Left ventricle myocardium superior (tissue), 1 donor: ENCODE measurements around the gene GALNT9. TPM values are rescaled to one million over a fixed set of nuclear protein-coding genes. Genes with fewer than 3 reads are reported as not detected.

Experiments used
- ATAC-seq: fragments of 200-7000 bp; cut with Tn5 transposase; one replicate; pipeline ENCODE4 v1.9.1; 2020; ENCODE audit warnings: mild to moderate bottlenecking, moderate library complexity
- DNase-seq: peaks from one replicate; pipeline ENCODE4 v3.0.0-alpha.2; 2020
- intact Hi-C: fragments of 100-400 bp; cut with micrococcal nuclease; formaldehyde crosslinking; loops from one replicate; pipeline ENCODE4 v1.11.0; 2022
- total RNA-seq: library from RNA; stranded (reverse); fragmentation: NEBNext Ultra II Directional; extraction: Animal tissue kit (Norgen Biotek cat#: 25700); gene quantifications from one replicate; pipeline ENCODE4 v1.2.1, GENCODE V29; 2021
- donor health status: DM: no; HTN: yes; CAD: no; lungs with severe emphysema.

The GALNT9 gene
- total RNA-seq, 1 donor from 2014 or later, result 1.6 TPM

DNA sequence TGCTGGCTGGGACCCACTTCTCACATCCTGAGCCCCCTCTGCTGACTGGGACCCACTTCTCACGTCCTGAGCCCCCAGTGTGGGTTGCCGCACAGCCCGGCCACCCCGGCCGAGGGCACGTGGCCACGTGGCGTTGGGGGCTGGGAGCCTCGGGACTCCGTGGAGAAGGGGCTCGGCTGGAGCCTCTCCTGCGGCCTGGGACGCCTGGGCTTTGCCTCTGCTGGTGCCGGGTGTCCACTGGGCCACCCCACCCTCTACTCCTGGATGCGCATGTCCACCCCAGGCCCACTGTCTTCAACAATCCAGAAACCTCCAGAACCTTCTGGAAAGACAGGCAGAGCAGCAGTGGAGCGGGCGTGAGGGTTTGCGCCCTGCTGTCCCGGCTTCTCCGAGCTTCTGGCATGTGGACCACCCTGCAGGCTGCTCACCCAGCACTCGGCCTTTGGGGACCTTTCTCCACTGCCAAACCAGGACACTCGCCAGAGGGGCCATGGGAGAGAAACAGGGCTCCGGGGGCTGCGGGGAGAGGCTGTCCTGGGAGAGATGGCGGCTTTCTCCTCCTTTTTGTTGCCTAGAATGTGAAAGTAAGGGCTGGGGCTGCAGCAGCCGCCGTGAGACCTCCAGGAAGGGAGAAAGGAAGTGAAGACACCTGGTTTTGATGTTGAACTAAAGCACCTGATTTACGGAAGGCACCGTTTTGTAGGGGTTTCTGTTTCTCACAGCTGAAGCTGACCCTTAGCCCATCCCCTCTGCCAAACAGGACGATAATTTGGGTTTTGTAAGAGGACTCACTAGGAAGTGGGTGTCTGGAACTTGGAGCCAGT, 155.2 kb downstream of the GALNT9 start:
- ATAC-seq (no peak), DNase-seq (no peak)
- intact Hi-C loops, result no loop called here

DNA sequence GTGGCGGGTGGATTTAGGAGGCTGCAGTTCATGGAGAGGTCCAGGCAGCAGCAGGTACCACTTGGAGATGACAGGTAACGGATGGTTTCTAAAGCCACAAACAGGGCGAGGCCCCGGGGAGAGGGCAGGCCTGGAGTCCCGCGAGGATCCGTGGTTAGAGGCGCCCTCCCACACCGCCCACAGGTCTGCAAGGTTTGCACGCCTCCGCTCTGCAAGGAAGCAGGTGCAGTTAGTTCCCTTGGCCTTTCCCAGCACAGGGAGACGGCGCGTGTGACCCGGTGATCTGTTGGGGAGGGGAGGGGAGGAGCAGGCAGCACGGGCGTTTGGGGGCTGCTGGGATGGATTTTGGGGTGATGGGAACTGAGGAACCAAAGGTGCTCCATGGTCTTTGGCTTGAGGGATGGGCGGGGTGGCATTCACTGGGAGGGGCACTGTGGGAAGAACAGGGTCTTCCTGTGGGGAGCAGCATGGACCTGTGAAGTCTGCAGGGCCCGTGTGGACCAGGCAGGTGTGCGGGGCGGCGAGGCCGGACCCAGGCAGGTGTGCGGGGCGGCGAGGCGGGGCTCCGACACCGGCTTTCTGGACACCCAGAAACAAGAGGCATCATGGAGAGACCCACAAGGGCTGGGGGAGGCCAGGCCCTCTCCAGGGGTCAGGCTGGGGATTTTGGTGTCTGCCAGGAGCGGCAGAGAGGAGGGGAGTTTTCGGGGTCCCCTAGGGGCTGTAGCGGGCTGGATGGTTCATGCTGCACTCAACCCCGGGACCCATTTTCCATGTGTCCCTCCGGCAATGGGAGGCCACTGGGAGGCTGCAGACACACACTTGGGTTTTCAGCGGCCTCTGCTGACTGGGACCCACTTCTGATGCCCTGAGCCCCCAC, 156.0 kb downstream of the GALNT9 start:
- ATAC-seq, result no peak
- DNase-seq, result peak; percentile 21
- intact Hi-C loops, result no loop called here

DNA sequence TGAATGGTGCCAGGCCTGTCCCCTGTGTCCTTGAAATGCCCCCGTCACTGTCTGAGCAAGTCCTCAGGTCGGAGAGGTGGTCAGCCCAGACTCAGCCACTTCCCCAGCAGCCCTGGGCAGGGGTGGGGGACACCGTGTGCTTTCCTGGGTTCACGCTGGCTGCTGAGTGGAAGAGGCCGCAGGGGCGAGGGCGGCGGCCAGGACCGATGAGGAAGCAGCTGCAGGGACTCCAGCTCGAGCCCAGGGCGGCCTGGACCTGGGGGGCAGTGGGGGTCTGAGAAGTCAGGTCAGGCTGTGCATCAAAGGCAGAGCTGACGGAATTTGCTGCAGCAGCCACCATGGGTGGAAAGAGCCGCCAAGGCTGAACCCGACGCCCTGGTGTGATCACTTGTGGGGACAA, 156.8 kb downstream of the GALNT9 start:
- ATAC-seq, result no peak
- no peak for DNase-seq
- intact Hi-C loops, result no loop called here

DNA sequence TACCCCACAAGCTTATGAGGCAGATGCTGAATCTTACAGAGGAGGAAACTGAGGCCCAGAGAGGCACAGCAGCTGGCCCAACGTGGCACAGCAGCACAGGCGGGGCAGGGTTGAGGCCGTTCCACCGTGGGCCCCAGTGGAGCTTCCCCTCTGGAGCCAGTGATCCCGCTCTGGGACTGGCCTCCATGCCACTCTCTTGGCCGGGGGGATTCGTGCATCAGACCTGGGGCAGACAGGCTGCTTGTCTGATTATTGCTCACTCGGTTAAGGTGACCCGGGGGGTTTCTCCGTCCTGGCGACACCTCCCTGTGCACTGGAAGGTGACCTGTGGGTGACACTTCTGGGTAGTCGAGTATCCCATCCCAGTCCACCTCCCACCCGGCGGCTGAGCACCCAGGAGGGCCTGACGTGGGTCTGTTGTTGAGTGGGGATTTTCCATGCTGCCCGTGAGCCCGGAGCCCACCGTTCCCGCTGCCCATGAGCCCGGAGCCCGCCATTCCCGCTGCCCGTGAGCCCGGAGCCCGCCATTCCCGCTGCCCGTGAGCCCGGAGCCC, 157.3 kb downstream of the GALNT9 start:
- DNase-seq, result no peak
- no peak for ATAC-seq
- intact Hi-C loops, result no loop called here

DNA sequence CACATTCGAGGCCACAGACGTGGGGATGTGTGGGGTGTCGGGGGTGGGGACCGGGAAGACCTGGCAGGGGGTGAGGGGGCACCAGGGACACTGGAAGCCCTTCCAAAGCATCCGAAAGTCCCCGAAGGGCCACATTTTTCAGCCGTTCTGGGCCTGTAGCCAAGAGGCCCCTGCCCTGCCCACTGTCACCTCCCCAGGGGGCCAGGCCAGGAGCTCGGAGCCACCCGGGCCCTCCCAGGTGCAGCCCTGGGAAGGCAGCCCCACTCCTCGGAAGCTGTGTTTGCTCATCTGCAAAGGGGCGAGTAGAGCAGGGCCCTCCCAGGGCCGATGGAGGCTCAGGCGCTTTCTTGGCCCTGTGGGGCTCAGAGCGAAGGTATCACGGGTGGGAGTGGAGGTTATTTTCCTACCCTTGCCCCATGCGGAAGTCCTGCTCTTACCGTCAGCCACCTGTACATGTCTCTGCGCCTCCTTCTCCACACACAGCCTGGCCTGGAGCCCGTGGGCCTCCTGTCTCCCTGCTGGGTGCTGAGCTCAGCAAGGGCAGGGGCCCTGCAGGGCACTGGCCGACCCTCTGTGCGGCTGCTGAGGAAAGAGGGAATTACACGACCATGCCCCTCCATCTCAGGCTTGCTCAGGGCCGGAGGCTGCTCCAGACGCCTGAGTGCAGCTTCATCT, 158.0 kb downstream of the GALNT9 start:
- no peak for ATAC-seq
- intact Hi-C loops, result no loop called here
- no peak for DNase-seq

DNA sequence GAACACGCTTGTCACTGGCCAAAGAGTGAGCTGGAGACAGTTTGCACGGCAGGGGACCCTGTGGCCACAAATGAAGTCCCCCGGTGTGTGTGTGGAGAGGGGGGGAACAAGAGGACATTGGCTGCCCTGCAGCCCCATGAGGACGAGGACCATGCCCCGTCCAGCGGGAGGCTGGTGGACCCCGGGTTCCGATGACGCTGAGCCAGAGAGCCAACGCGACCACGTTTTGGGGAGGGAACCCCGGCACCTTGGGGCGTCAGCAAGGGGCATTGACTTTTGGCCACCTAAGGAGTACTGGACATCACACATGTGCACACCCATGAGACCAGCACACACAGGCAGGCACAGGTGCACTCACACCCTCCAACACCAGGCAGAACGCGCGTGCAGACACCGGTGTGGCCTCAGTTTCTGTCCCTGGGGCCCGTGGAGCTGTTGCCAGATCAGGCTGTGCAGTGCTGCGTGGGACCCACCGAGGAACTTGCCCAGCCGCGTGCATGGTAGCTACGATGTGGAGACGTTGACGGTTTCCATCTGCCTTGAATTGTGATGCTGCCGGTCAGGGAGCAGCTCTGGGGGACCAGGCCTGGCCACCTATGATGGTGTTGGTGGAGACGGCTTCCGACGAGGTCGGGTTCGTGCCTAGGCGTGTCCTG, 158.6 kb downstream of the GALNT9 start:
- intact Hi-C loops, result no loop called here
- no peak for ATAC-seq
- peak; percentile 21 for DNase-seq

DNA sequence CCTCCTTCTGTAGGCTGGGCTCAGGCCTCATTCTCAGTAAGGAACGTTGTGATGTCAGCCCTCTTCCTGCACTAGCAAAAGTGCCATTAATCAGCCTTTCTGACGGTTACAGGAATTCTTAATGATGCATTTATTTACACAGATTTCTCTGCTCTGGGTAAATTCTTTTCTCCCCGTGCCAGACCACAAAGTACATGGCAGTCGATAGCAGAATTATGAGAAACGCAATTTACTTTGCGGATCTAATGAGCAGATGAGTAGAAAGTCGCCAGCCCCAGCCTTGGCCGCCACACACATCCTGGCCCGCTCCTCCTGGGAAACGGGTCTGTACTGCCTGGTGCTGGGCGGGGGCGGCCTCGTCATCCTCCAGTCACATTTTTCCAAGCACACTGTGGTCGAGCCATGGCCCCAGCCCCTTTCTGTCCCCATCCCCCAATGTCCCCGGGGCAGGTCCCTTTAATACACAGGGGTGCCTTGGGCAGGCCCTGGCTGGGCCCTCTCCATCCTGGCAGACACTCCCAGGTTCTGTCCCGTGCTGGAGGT, 159.2 kb downstream of the GALNT9 start:
- DNase-seq (peak; percentile 9), ATAC-seq (no peak)
- intact Hi-C loops, result no loop called here

DNA sequence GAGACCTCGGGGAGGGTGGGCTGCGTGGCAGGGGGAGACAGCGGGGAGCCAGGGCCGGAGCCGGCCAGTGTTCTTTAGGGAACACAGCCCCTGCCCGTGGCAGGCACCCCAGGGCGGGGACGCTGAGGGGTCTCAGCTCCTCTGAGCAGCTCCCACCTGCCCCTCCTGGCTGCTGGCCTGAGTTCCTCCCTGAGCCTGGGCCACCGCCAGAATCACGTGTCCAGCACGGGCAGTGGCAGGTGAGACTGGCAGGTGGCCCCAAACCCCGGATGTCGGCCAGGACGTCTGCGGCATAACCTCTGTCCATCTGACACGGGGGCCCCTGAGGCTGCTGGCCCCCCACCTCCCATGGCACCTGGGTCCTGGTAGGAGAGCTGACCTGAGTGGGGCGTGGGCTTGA, 160.0 kb downstream of the GALNT9 start:
- DNase-seq (peak; percentile 18), ATAC-seq (no peak)
- intact Hi-C loops, result no loop called here

DNA sequence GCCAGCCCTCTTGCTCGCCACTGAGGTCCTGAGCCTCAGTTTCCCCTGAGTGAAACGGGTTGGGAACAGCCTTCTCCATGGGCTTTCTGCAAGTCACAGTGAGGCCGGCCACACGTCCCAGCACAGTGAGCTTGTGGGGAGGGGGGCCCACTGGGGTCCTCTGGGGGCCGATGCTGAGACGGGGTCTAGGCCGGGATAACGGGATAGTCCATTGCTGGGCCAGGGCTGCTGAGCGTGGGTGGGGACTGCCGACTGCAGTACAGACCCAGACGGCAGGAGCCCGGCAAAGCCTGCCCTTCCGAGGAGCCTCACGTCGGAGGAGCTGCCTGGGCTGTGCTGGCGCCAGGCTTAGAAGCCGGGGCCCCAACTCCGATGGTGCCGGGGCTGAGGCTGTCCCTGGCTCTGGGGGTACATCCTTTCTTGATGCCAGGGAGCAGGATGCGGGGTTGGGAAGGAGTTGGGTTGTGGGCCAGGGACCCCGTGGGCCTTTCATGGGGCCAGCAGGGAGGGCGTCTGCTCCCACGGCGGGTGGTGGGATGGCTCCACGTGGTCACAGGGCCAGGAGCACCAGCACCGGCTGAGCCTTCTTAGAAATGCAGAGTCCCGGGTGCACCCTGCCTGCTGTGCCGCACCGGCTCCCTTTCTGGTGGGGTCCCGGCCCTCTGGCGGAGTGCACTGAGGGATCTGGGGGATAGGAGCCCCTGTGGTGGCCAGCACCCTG, 160.9 kb downstream of the GALNT9 start:
- intact Hi-C loops, result no loop called here
- no peak for ATAC-seq
- peak; percentile 22 for DNase-seq

DNA sequence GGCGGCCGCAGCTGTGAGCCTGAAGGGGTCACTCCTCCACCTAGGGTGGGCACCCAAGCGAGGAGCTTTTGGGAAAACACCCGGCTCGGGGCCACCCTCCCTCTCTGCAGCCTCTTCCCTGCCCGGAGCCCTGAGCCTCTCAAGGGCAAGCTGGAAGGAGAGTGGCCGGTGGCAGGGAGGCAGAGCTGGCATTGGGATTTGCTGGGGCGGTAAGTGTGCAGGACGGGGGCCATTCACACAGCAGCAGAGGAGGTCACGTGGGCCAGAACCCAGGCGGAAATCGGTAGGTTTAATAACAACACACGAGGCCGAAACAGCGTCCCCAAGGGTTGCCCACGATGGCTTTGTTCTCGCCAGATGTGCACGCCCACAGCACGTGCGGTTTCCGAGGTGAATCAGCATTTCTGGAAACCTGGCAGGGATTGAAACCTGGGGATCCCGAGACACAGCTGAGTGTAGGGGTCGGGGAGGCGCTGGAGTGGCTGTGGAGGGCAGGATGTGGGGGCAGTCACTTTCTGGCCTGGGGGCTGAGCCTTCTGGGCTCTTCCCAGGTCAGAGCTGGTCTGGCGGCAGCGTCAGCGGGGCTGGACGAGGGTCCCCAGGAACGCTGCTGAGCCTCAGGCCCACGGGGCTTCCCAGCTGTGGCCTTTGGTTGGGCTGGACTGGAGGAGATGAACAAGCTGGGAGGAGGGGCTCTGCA, 161.6 kb downstream of the GALNT9 start:
- intact Hi-C loops, result no loop called here
- no peak for ATAC-seq
- no peak for DNase-seq

DNA sequence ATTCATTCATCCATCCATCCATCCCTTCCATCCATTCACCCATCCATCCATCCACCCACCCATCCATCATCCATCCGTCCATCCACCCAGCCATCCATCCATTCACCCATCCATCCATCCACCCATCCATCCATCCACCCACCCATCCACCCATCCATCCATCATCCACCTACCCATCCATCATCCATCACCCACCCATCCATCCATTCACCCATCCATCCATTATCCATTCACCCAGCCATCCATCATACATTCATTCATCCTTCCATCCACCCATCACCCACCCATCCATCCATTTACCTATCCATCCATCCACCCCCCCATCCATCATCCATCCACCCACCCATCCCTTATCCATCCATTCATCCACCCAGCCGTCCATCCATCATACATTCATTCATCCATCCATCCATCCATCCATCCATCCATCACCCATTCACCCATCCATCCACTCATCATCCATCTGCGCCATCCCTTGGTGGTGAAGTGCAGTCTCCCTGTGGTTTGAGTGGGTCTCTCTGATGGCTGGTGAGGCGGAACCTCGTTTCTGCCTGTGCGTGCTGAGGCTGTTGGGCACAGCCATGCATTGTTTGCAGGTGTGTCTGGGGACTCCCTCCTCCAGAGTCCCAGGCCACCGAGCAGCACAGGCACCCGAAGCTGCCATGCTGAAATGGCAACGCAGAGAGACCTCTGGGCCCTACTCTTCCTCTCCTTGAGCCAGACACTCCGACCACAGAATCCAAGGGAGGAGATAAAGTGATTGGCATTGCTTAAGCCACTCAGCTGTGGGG, 162.4 kb downstream of the GALNT9 start:
- intact Hi-C loops, result no loop called here
- DNase-seq (no peak), ATAC-seq (no peak)

DNA sequence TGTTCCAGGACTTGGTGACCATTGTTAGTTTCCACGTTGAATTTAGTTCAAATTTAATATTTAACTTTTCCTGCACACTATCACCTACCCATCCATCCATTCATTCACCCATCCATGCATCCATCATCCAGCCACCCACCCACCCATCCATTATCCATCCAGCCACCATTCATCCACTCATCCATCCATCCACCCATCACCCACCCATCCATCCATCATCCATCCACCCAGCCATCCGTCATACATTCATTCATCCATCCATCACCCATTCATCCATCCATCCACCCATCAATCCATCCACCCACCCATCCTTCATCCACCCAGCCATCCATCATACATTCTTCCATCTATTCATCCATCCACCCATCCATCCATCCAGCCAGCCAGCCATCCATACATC, 163.3 kb downstream of the GALNT9 start:
- ATAC-seq (no peak), DNase-seq (no peak)
- intact Hi-C loops, result no loop called here

DNA sequence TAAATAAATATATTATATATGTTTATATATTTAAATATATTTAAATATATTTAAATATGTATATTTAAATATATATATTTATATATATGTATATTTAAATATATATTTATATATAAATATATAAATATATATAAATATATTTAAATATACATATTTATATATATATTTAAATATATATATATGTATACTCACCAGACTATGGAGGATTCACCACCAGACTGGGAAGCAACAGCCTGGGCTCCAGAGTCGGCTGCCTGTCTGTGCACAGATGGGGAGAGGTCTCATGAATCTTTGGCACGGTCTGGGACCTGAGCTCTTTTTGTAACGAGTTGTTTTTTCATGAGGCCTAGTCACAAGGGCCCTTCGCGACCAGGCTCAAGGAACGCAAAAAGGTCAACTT, 163.8 kb downstream of the GALNT9 start:
- DNase-seq (no peak), ATAC-seq (no peak)
- intact Hi-C loops, result no loop called here

DNA sequence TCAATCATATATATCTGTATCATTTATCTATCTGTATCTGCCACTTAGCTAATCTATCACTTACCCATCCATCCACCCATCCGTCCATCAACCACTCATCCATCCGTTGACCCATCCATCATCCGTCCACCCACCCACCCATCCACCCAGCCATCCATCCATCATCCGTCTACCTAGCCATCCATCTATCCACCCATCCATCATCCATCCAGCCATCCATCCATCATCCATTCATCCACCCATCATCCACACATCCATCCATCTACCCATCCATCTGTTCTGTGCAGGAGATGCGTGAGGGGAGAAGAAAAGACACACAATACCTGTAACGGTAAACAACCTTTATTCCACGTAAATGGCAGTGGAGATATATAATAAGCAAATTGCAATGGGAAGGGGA, 165.0 kb downstream of the GALNT9 start:
- ATAC-seq (no peak), DNase-seq (no peak)
- intact Hi-C loops, result no loop called here

DNA sequence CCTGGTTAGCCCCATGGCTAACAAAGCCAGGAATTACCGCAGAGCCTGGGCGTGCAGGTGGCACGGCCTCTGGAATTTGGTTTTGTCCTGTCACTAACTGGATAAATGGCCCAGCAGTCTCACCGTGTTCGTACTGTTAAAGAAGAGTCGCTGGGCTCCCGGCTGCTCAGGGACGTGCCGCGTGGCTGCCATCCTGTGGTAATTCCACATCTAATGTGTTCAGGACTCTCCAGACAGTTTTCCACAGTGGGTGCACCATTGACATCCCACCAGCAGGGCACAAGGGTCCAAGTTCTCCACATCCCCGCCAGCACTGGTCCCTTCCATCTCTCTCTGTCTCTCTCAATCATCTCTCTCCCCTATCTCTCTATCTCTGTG, 165.5 kb downstream of the GALNT9 start:
- DNase-seq, result peak; percentile 26
- intact Hi-C loops, result no loop called here

DNA sequence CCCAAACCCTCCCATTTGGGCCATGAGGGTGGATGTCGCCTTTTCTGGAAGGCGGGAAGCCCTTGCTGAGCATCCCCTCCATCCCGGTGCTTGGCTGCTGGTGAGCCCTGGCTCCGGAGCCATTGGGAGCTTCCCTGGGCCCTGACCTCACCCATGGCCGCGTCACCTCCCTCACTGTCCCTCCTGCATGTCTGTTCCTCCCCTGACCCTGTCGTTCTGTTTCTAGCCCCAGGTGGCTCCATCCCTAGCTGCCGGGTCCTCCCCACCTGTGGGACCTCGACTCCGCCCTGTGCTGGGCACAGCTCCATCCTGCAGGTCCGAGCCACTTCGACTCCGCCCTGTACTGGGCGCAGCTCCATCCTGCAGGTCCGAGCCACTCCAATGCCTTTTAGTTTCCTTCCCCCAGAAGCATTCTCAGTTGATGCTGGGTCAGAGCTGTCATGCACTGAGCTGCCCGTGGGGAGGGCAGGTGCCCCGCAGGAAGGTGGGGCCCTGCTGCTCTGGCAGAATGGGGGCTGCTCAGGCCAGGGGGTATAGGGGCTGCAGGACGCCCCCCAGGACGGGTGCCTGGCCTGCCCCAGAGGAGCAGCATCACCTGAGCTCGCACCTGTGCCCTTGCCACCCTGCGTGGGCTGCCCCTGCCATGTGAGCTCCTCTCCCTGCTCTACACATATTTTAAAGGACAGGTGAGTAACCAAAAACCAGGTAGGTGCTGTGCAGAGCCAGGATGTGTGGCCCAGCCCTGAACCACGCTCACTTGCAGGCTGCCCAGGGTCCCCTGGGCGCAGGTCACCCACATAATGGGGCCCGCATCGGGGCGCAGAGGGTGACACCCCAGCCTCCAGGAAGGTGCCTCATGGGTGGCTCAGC, 166.1 kb downstream of the GALNT9 start:
- DNase-seq, result peak; percentile 22
- intact Hi-C loops, result no loop called here
- no peak for ATAC-seq

More for the DNA sequence above, 165.5 kb downstream of the GALNT9 start:
- ATAC-seq, result no peak
